ENCODE data around the gene CIAO2A. TPM values are rescaled to one million over a fixed set of nuclear protein-coding genes. Genes with fewer than 3 reads are reported as not detected.

The CIAO2A gene
- total RNA-seq, 1 experiment from 2014 or later, result 74.4 TPM

DNA sequence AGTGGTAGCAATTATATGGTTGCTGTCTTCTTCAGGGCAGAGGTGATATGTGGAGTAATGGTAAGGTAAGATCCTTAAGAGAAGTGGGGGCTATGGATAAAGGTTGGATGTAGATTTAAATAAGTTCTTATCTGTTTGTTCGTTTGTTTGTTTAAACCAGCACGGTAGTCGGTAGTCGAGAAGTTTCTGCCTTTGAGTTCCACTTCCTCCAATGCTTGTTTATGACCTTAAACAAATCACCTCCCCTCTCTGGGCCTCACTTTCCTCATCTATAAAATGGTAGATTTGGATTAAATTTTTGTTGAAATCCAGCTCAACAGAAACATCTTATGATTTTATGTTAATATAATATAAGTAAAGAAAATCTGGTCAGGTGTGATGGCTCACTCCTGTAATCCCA lies 59.1 kb downstream of the CIAO2A start:
- Histone ChIP-seq H4K91ac (ENCODE audit: insufficient read length, low read depth, low read length) (no peak overlapping the region), H3K27me3 (ENCODE audit: insufficient read depth, low read length) (no peaks in the 10 kb centered on the region; the same call in 1 of the 2 replicates), H3K56ac (ENCODE audit: insufficient read length, low read depth, low read length) (no peak overlapping the region), H2AFZ (ENCODE audit: low read length) (no peak overlapping the region), H3K23me2 (ENCODE audit: insufficient read length, low read depth, low read length, poor library complexity, severe bottlenecking) (no peaks in the 10 kb centered on the region), H3T11ph (ENCODE audit: low read length) (no peak overlapping the region), H4K8ac (replicated peaks; ENCODE audit: insufficient read length, low read depth, low read length) (no peak overlapping the region), H3K9me3 (ENCODE audit: control insufficient read depth, low read depth, low read length) (no peaks in the 10 kb centered on the region), H3K79me2 (ENCODE audit: insufficient read depth, low read length) (no peaks in the 10 kb centered on the region), H3K4me1 (ENCODE audit: insufficient read depth, low read length) (peaks cover 2% of the 10 kb centered on the region; the same call in 1 of the 2 replicates), H2BK5ac (ENCODE audit: insufficient read length, low read length) (no peak overlapping the region), H2BK120ac (ENCODE audit: low read depth, low read length, poor library complexity, severe bottlenecking) (no peak overlapping the region), H3K23ac (ENCODE audit: insufficient read length, low read depth, low read length) (no peak overlapping the region), H3K14ac (ENCODE audit: insufficient read depth, low read length) (no peak overlapping the region), H3K4me2 (ENCODE audit: insufficient read depth, insufficient read length, low read length) (no peak overlapping the region), H3K18ac (ENCODE audit: insufficient read length, low read depth, low read length) (no peak overlapping the region), H3K9ac (ENCODE audit: extremely low read depth, insufficient read length, low read length) (no peak overlapping the region), H3K79me1 (ENCODE audit: insufficient read depth, low read depth, low read length, poor library complexity, severe bottlenecking) (no peaks in the 10 kb centered on the region), H2BK20ac (ENCODE audit: low read depth, low read length, poor library complexity, severe bottlenecking) (no peak overlapping the region), H3K4ac (ENCODE audit: low read depth, low read length) (no peak overlapping the region), H2BK15ac (ENCODE audit: low read depth, low read length) (no peak overlapping the region), H4K20me1 (ENCODE audit: control insufficient read depth, insufficient read depth, insufficient read length) (no peaks in the 10 kb centered on the region), H4K5ac (ENCODE audit: insufficient read length, low read depth, low read length) (no peak overlapping the region), H2AK5ac (ENCODE audit: insufficient read length, low read length) (no peak overlapping the region), H3K27ac (ENCODE audit: insufficient read length, low read depth, low read length) (no peak overlapping the region), H2BK12ac (ENCODE audit: insufficient read length, low read depth, low read length) (no peak overlapping the region)
- TF ChIP-seq CTCF (conservative IDR thresholded peaks at IDR 0.05), result no peak
- peaks cover 0 to 7% (median 0%) of the 10 kb centered on the region in 3 experiments; a peak in 1 of 7 replicates for H3K36me3 Mint-ChIP-seq (ENCODE audit: insufficient read depth in 1 of 3, low read depth in 3 of 3)
- H3K27me3 Mint-ChIP-seq (ENCODE audit: low read depth), result no peaks in the 10 kb centered on the region; the same call in 1 of the 2 replicates
- H3K4me3 Mint-ChIP-seq, result no peak overlapping the region
- no peak overlapping the region for H3K27ac Mint-ChIP-seq
- no peaks in the 10 kb centered on the region; a peak in 1 of 5 replicates for H3K9me3 Mint-ChIP-seq
- H3K4me1 Mint-ChIP-seq, result peaks cover 13 to 19% of the 10 kb centered on the region in 2 experiments
- no peak for DNase-seq
- no CpG with 5 or more reads among the region's 4 CpGs for WGBS (ENCODE audit: extremely low coverage, insufficient read length, low lambda C conversion rate)

All from H9 (cell line).